Ishikawa (cell line): ENCODE data around the gene ZC3H4.

Experiments used
- EGR1 ChIP-seq: IDR thresholded peaks from 2 replicates; pipeline ENCODE4 v1.6.1; 2012
- EP300 ChIP-seq: IDR thresholded peaks from 2 replicates; pipeline ENCODE4 v1.6.1; 2012; ENCODE audit warnings: borderline replicate concordance
- FOXM1 ChIP-seq: IDR thresholded peaks from 2 replicates; pipeline ENCODE4 v1.6.1; 2012; ENCODE audit warnings: low read depth, borderline replicate concordance
- NFIC ChIP-seq: IDR thresholded peaks from 2 replicates; pipeline ENCODE4 v1.6.1; 2012
- RAD21 ChIP-seq: IDR thresholded peaks from 2 replicates; pipeline ENCODE4 v1.6.1; 2012; ENCODE audit warnings: low read depth
- YY1 ChIP-seq: IDR thresholded peaks from 2 replicates; pipeline ENCODE4 v1.6.1; 2012; ENCODE audit warnings: low read depth
- TF ChIP-seq, protein P1 (sequence below): IDR thresholded peaks from 2 replicates; pipeline ENCODE4 v1.6.1; 2012
- TF ChIP-seq, protein P2 (sequence below): IDR thresholded peaks from 2 replicates; pipeline ENCODE4 v1.6.1; 2012; ENCODE audit warnings: low read depth, mild to moderate bottlenecking

DNA sequence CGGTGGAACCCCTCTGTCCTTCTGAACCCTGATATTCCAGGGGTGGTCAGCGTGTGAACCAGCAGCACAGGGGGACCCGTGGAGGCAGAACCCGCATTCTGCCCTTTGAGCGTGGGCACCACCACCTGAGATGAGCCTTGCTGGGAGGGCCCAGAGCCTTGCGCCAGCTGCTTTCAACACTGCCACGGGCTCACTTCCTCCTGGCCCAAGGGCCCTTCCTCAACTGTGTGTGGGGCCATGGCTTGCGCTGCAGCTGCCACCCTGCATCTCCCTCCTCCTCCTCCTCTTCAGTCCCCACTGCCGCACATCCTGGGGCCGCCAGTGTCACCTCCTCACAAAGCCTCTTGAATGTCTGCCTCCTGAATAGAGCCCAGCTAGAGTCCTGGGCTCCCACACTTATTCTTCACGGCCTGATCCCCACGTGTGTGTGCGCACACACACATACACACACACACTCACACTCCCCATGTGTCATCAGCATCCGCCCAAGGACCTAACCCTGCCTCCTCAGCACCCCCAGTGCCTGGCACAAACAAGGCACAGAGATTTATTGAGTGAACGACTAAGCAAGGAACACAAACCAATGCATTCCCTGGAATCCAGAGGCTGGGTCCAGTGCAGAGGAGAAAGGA, 38.3 kb downstream of the ZC3H4 start:
- no peak for TF ChIP-seq YY1
- no peak for TF ChIP-seq FOXM1
- TF ChIP-seq EGR1: no peak
- TF ChIP-seq EP300: no peak
- TF ChIP-seq, protein P1, sequence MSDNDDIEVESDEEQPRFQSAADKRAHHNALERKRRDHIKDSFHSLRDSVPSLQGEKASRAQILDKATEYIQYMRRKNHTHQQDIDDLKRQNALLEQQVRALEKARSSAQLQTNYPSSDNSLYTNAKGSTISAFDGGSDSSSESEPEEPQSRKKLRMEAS: no peak
- TF ChIP-seq RAD21: no peak
- no peak for TF ChIP-seq NFIC
- TF ChIP-seq, protein P2, sequence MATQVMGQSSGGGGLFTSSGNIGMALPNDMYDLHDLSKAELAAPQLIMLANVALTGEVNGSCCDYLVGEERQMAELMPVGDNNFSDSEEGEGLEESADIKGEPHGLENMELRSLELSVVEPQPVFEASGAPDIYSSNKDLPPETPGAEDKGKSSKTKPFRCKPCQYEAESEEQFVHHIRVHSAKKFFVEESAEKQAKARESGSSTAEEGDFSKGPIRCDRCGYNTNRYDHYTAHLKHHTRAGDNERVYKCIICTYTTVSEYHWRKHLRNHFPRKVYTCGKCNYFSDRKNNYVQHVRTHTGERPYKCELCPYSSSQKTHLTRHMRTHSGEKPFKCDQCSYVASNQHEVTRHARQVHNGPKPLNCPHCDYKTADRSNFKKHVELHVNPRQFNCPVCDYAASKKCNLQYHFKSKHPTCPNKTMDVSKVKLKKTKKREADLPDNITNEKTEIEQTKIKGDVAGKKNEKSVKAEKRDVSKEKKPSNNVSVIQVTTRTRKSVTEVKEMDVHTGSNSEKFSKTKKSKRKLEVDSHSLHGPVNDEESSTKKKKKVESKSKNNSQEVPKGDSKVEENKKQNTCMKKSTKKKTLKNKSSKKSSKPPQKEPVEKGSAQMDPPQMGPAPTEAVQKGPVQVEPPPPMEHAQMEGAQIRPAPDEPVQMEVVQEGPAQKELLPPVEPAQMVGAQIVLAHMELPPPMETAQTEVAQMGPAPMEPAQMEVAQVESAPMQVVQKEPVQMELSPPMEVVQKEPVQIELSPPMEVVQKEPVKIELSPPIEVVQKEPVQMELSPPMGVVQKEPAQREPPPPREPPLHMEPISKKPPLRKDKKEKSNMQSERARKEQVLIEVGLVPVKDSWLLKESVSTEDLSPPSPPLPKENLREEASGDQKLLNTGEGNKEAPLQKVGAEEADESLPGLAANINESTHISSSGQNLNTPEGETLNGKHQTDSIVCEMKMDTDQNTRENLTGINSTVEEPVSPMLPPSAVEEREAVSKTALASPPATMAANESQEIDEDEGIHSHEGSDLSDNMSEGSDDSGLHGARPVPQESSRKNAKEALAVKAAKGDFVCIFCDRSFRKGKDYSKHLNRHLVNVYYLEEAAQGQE: no peak
